NCI-H226 (cell line): ENCODE results near the gene CST9.
A peak's percentile ranks its signal among the peaks of the same experiment; 100 is the strongest.

Experiments used
- DNase-seq: peaks from one replicate; pipeline ENCODE4 v3.0.0-alpha.2; 2015

Gene CST9

GRCh38 chr20:23605867-23606651 lies at the start of gene CST9:
TSS of gene CST9 (minus strand) at chr20:23605917. CDS start at chr20:23605864, 53 bp downstream.
- DNase-seq, result no peak

- no peak for DNase-seq
Observed at GRCh38 chr20:23654717-23655116, 49.0 kb upstream of the CST9 start.

GRCh38 chr20:23654000-23654399 lies 48.3 kb upstream of the CST9 start:
- DNase-seq, result no peak

- DNase-seq, result no peak
Observed at GRCh38 chr20:23653400-23653938, 47.8 kb upstream of the CST9 start.

- no peak for DNase-seq
Observed at GRCh38 chr20:23652926-23653325, 47.2 kb upstream of the CST9 start.

- DNase-seq, result no peak
Observed at GRCh38 chr20:23652371-23652770, 46.7 kb upstream of the CST9 start.

GRCh38 chr20:23651117-23651516 lies 45.4 kb upstream of the CST9 start:
- no peak for DNase-seq

- DNase-seq, result no peak
Observed at GRCh38 chr20:23649830-23650417, 44.2 kb upstream of the CST9 start.

- no peak for DNase-seq
Observed at GRCh38 chr20:23649242-23649641, 43.5 kb upstream of the CST9 start.

GRCh38 chr20:23647346-23647745 lies 41.6 kb upstream of the CST9 start:
- no peak for DNase-seq

- no peak for DNase-seq
Observed at GRCh38 chr20:23646106-23646873, 40.6 kb upstream of the CST9 start.

GRCh38 chr20:23645575-23645974 lies 39.9 kb upstream of the CST9 start:
- DNase-seq, result no peak

- no peak for DNase-seq
Observed at GRCh38 chr20:23644164-23644563, 38.4 kb upstream of the CST9 start.

GRCh38 chr20:23643659-23644058 lies 37.9 kb upstream of the CST9 start:
- no peak for DNase-seq

GRCh38 chr20:23641936-23642751 lies 36.4 kb upstream of the CST9 start:
- peak; percentile 66 for DNase-seq

- no peak for DNase-seq
Observed at GRCh38 chr20:23640671-23641667, 35.3 kb upstream of the CST9 start.

GRCh38 chr20:23640018-23640601 lies 34.4 kb upstream of the CST9 start:
- no peak for DNase-seq

GRCh38 chr20:23639490-23639958 lies 33.8 kb upstream of the CST9 start:
- DNase-seq, result no peak

GRCh38 chr20:23638309-23638708 lies 32.6 kb upstream of the CST9 start:
- DNase-seq, result no peak

- DNase-seq, result peak; percentile 81
Observed at GRCh38 chr20:23637282-23638221, 31.8 kb upstream of the CST9 start, which contains the start of gene CST3. TSS of gene CST3 (minus strand) at chr20:23637955. CDS start at chr20:23637862, 93 bp downstream.
